Breast epithelium (tissue), 4 donors: ENCODE measurements around the gene CFAP57. TPM values are rescaled to one million over a fixed set of nuclear protein-coding genes. Genes with fewer than 3 reads are reported as not detected.

Experiments
- DNase-seq, 2 donors: peaks; one replicate each; pipeline ENCODE4 v3.0.0-alpha.2; 2019; ENCODE audit warnings: low spot score in 2 of 2
- H3K27ac ChIP-seq, 2 donors: fragments of 200-600 bp; sonication (generic) in 1 of 2; one replicate each; pipeline ENCODE4 v1.5.1; 2016 to 2019; ENCODE audit warnings: mild to moderate bottlenecking in 1 of 2
- H3K27me3 ChIP-seq, 2 donors: fragments of 200-600 bp; sonication (generic) in 1 of 2; one replicate each; pipeline versions ENCODE4 v1.5.1 to v1.6.0; 2017 to 2019; ENCODE audit warnings: control low read depth in 1 of 2, mild to moderate bottlenecking in 1 of 2
- H3K36me3 ChIP-seq: fragments of 200-600 bp; one replicate; pipeline ENCODE4 v1.5.1; 2019
- H3K4me1 ChIP-seq, 2 donors: fragments of 200-600 bp; sonication (generic); one replicate each; pipeline ENCODE4 v1.5.1; 2016 to 2019; ENCODE audit warnings: control low read depth in 1 of 2
- H3K4me3 ChIP-seq, 3 donors: fragments of 200-600 bp; sonication (generic); 1 replicate in 2 of 3; 2 replicates in 1 of 3; pipeline ENCODE4 v1.5.1; 2016 to 2019; ENCODE audit warnings: mild to moderate bottlenecking in 3 of 3, moderate library complexity in 2 of 3
- H3K9me3 ChIP-seq, 2 donors: fragments of 200-600 bp; sonication (generic) in 1 of 2; one replicate each; pipeline ENCODE4 v1.5.1; 2016 to 2019; ENCODE audit warnings: control low read depth in 1 of 2
- POLR2A ChIP-seq: fragments of 450-650 bp; IDR thresholded peaks from one replicate; pipeline ENCODE4 v1.6.1; 2016; ENCODE audit warnings: antibody characterized with exemption, mild to moderate bottlenecking, moderate library complexity
- POLR2AphosphoS5 ChIP-seq, 3 donors: sonication (generic); formaldehyde crosslinking; IDR thresholded peaks; one replicate each; pipeline ENCODE4 v1.6.1; 2017; ENCODE audit warnings: antibody characterized with exemption in 3 of 3
- intact Hi-C: fragments of 100-400 bp; cut with DNase I; formaldehyde crosslinking; loops from one replicate; pipeline ENCODE4 v1.15.1; 2023; ENCODE audit warnings: low total_unique reads
- total RNA-seq, 3 donors: library from RNA; depleted of rRNA; stranded (reverse); fragments of >200 nt; gene quantifications; one replicate each; pipeline ENCODE4 v1.1.0, GENCODE V29; 2016
- TF ChIP-seq, protein P1 (sequence below), 3 donors: fragments of 450-650 bp; IDR thresholded peaks; one replicate each; pipeline ENCODE4 v1.5.1; 2016 to 2017; ENCODE audit warnings: antibody characterized with exemption in 3 of 3, mild to moderate bottlenecking in 3 of 3, moderate library complexity in 3 of 3

The CFAP57 gene
- total RNA-seq, 3 donors from 2014 or later: 0.16 to 0.88 (median 0.66) TPM

- no peaks in the 10 kb centered on the region for H3K9me3 ChIP-seq
- no peaks in the 10 kb centered on the region for H3K36me3 ChIP-seq
- H3K4me1 ChIP-seq: peaks cover 0 to 5% of the 10 kb centered on the region in 2 donors
- peak overlapping the region in 1 of 2 donors; percentile 68 for H3K27ac ChIP-seq
- intact Hi-C loops: no loop called here
- TF ChIP-seq, protein P1, sequence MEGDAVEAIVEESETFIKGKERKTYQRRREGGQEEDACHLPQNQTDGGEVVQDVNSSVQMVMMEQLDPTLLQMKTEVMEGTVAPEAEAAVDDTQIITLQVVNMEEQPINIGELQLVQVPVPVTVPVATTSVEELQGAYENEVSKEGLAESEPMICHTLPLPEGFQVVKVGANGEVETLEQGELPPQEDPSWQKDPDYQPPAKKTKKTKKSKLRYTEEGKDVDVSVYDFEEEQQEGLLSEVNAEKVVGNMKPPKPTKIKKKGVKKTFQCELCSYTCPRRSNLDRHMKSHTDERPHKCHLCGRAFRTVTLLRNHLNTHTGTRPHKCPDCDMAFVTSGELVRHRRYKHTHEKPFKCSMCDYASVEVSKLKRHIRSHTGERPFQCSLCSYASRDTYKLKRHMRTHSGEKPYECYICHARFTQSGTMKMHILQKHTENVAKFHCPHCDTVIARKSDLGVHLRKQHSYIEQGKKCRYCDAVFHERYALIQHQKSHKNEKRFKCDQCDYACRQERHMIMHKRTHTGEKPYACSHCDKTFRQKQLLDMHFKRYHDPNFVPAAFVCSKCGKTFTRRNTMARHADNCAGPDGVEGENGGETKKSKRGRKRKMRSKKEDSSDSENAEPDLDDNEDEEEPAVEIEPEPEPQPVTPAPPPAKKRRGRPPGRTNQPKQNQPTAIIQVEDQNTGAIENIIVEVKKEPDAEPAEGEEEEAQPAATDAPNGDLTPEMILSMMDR (IDR thresholded peaks at IDR 0.05): no peak
- TF ChIP-seq POLR2AphosphoS5 (IDR thresholded peaks at IDR 0.05) (no peak), POLR2A (no peak)
- H3K4me3 ChIP-seq: peak overlapping the region in 1 of 3 donors; percentile 6
- H3K27me3 ChIP-seq: no peaks in the 10 kb centered on the region
- no peak for DNase-seq
These were observed 131.6 kb downstream of the CFAP57 start for GRCh38 chr1:43303471-43304313.

Other genes starting within 250 kb of the CFAP57 start
- gene SLC2A1, start 213.5 kb upstream of the CFAP57 start, total RNA-seq: 10 to 100 TPM; 29.5 to 78.9 (median 42.1) TPM
- gene EBNA1BP2, start within 50 bp of the CFAP57 start, total RNA-seq: 10 to 100 TPM; 34.9 to 61.6 (median 46.4) TPM
- 10 to 100 TPM in 2 of 3 donors, not detected in 1; 19.3 to 30.1 TPM for gene TMEM125, start 97.7 kb downstream of the CFAP57 start, total RNA-seq
- 10 to 100 TPM in 1 of 3 donors, 1 to 10 TPM in 1, not detected in 1; 7.2 to 31.3 TPM for gene C1orf210, start 113.3 kb downstream of the CFAP57 start, total RNA-seq
- 10 to 100 TPM in 2 of 3 donors, 1 to 10 TPM in 1; 9.4 to 39.0 (median 24.2) TPM for gene TIE1, start 128.7 kb downstream of the CFAP57 start, total RNA-seq
- not detected for gene MPL, start 165.5 kb downstream of the CFAP57 start, total RNA-seq
- gene CDC20, start 186.7 kb downstream of the CFAP57 start, total RNA-seq: 1 to 10 TPM; 1.3 to 5.8 (median 1.3) TPM
- 10 to 100 TPM; 45.9 to 60.6 (median 55.5) TPM for gene ELOVL1, start 195.7 kb downstream of the CFAP57 start, total RNA-seq
- 10 to 100 TPM; 38.3 to 42.9 (median 38.8) TPM for gene MED8, start 217.5 kb downstream of the CFAP57 start, total RNA-seq
- 10 to 100 TPM; 29.1 to 49.2 (median 44.3) TPM for gene SZT2, start 217.6 kb downstream of the CFAP57 start, total RNA-seq